Loucy (cell line): ENCODE results near the gene CTSA.

Experiments used
- EZH2phosphoT487 ChIP-seq: fragments of 200-600 bp; IDR thresholded peaks from 2 replicates; pipeline ENCODE4 v1.6.1; 2018; ENCODE audit warnings: antibody characterized with exemption, mild to moderate bottlenecking, moderate library complexity, borderline replicate concordance
- TF ChIP-seq, protein P1 (sequence below): fragments of 200-600 bp; sonication (generic); conservative IDR thresholded peaks from 2 replicates; pipeline ENCODE4 v1.5.1; 2014; ENCODE audit warnings: mild to moderate bottlenecking, antibody characterized with exemption, low read length

DNA sequence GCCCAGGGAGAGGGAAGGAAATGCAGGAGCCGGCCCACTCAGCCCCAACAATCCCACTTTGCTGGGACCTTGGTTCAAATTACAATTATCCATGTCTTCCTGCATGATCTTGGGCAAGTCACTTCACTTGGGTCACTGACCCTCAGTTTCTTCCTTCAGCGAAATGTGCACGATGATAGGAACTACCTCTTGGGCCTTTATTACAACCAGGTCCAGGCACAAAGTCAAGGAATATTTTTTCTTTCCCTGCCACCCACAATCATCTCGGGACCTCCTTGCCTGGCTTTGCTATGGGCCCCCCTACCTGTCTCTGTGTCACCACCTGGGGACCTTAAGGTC lies 21.2 kb downstream of the CTSA start:
- TF ChIP-seq, protein P1, sequence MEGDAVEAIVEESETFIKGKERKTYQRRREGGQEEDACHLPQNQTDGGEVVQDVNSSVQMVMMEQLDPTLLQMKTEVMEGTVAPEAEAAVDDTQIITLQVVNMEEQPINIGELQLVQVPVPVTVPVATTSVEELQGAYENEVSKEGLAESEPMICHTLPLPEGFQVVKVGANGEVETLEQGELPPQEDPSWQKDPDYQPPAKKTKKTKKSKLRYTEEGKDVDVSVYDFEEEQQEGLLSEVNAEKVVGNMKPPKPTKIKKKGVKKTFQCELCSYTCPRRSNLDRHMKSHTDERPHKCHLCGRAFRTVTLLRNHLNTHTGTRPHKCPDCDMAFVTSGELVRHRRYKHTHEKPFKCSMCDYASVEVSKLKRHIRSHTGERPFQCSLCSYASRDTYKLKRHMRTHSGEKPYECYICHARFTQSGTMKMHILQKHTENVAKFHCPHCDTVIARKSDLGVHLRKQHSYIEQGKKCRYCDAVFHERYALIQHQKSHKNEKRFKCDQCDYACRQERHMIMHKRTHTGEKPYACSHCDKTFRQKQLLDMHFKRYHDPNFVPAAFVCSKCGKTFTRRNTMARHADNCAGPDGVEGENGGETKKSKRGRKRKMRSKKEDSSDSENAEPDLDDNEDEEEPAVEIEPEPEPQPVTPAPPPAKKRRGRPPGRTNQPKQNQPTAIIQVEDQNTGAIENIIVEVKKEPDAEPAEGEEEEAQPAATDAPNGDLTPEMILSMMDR = no peak
- TF ChIP-seq EZH2phosphoT487 = no peak
